T47D (cell line): Measurements from ENCODE around the gene EGLN1.

ENCODE experiments used
- DNase-seq, 2 experiments: peaks; one replicate each; pipeline versions ENCODE4 v3.0.0 to v3.0.0-alpha.2; 2011 to 2012; ENCODE audit warnings: low read depth in 1 of 2, low spot score in 1 of 2
- JUND ChIP-seq: IDR thresholded peaks from 2 replicates; pipeline ENCODE4 v1.6.1; 2012; ENCODE audit warnings: low read depth
- in situ Hi-C: cut with HindIII; loops from 2 replicates; pipeline ENCODE4 v1.10.0; 2016; ENCODE audit warnings: low sequenced_read_pairs, low pct_unique_long_range_greater_than_20kb

The EGLN1 gene

GRCh38 chr1:231337043-231337471 lies 85.0 kb downstream of the EGLN1 start:
- TF ChIP-seq JUND = no peak
- no peak for DNase-seq
- in situ Hi-C loops = no loop called here

- in situ Hi-C loops = no loop called here
- no peak for DNase-seq
- no peak for TF ChIP-seq JUND
Observed at GRCh38 chr1:231335663-231336602, 86.2 kb downstream of the EGLN1 start.

GRCh38 chr1:231334952-231335351 lies 87.1 kb downstream of the EGLN1 start:
- no peak for TF ChIP-seq JUND
- in situ Hi-C loops = no loop called here
- no peak for DNase-seq

- TF ChIP-seq JUND = no peak
- in situ Hi-C loops = no loop called here
- DNase-seq = no peak
Observed at GRCh38 chr1:231334079-231334666, 87.9 kb downstream of the EGLN1 start.

GRCh38 chr1:231332761-231333160 lies 89.3 kb downstream of the EGLN1 start:
- DNase-seq = no peak
- no peak for TF ChIP-seq JUND
- in situ Hi-C loops = no loop called here

- no peak for TF ChIP-seq JUND
- in situ Hi-C loops = no loop called here
- DNase-seq = no peak
Observed at GRCh38 chr1:231329483-231329882, 92.6 kb downstream of the EGLN1 start.

- in situ Hi-C loops = no loop called here
- no peak for DNase-seq
- no peak for TF ChIP-seq JUND
Observed at GRCh38 chr1:231327617-231328016, 94.5 kb downstream of the EGLN1 start.

- in situ Hi-C loops = no loop called here
- no peak for TF ChIP-seq JUND
- DNase-seq = no peak
Observed at GRCh38 chr1:231326248-231326647, 95.8 kb downstream of the EGLN1 start.

GRCh38 chr1:231324660-231325059 lies 97.4 kb downstream of the EGLN1 start:
- in situ Hi-C loops = no loop called here
- no peak for TF ChIP-seq JUND
- no peak for DNase-seq

GRCh38 chr1:231322880-231323530 lies 99.1 kb downstream of the EGLN1 start:
- in situ Hi-C loops = no loop called here
- TF ChIP-seq JUND = no peak
- DNase-seq = no peak

- no peak for TF ChIP-seq JUND
- in situ Hi-C loops = no loop called here
- DNase-seq = no peak
Observed at GRCh38 chr1:231319080-231319479, 103.0 kb downstream of the EGLN1 start.

GRCh38 chr1:231318568-231318967 lies 103.5 kb downstream of the EGLN1 start:
- TF ChIP-seq JUND = no peak
- in situ Hi-C loops = no loop called here
- DNase-seq = no peak

- in situ Hi-C loops = no loop called here
- DNase-seq = no peak
- no peak for TF ChIP-seq JUND
Observed at GRCh38 chr1:231318015-231318355, 104.1 kb downstream of the EGLN1 start.
